GM23248 (cell line): ENCODE data around the gene CLMP.

Experiments
- EZH2 ChIP-seq: fragments of 200-600 bp; sonication (generic); IDR thresholded peaks from 2 replicates; pipeline ENCODE4 v1.6.1; 2018; ENCODE audit warnings: antibody characterized with exemption, mild to moderate bottlenecking; ENCODE audit not compliant: insufficient read depth, poor library complexity, severe bottlenecking
- EZH2phosphoT487 ChIP-seq: fragments of 200-600 bp; sonication (generic); IDR thresholded peaks from 2 replicates; pipeline ENCODE4 v1.6.1; 2018; ENCODE audit warnings: antibody characterized with exemption, moderate library complexity, mild to moderate bottlenecking, low read depth; ENCODE audit not compliant: insufficient read depth

GRCh38 chr11:123076484-123076883, 118.6 kb downstream of the CLMP start:
- no peak for TF ChIP-seq EZH2
- no peak for TF ChIP-seq EZH2phosphoT487
